ENCODE measurements around the gene KCNG2. TPM values are rescaled to one million over a fixed set of nuclear protein-coding genes. Genes with fewer than 3 reads are reported as not detected.

The KCNG2 gene
- total RNA-seq, 1 donor from 2014 or later = 0.46 TPM

DNA sequence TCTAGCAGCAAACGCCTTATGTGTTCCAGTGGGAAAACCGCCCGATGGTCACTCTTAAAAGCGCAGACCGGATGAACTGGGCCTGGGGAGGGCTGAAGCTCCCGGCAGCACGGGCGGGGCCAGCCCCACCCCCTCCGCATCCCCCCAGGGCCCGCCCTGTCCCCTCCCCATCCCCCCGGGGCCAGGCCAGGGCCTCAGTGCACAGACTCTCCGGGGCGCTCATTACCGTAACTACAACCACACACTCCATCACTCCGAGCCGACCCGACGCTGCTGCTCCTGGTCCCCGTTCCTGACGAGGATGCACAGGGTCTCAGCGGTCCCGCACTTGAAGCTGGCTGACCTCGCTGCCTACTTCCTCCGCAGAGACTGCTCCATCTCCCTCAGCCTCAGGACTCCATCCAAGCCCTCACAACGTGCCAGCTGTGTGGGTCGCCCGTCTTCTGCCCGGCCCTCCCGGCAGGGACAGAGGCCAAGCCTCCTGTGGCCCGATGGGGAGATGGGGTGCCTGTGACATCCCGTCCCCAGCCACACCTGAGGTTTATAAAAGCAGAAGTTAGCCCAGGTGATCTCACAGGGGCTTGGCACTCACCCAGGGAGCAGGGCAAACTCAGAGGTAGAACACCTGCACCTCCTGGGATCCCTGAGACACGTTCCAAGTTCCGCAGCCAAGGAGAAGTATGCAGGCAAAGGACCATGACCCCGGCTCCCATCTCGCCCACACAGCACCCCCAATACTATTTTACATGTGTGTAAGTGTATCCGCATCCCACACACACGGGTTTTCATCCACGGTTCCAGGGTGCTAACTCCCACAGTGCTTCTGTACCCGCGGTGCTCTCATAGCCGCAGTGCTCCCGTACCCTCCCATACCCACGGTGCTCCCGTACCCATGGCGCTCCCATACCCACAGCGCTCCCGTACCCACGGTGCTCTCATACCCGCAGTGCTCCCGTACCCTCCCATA lies 117.7 kb downstream of the KCNG2 start:
- ATAC-seq = peak; percentile 33
- TF ChIP-seq, protein P1, sequence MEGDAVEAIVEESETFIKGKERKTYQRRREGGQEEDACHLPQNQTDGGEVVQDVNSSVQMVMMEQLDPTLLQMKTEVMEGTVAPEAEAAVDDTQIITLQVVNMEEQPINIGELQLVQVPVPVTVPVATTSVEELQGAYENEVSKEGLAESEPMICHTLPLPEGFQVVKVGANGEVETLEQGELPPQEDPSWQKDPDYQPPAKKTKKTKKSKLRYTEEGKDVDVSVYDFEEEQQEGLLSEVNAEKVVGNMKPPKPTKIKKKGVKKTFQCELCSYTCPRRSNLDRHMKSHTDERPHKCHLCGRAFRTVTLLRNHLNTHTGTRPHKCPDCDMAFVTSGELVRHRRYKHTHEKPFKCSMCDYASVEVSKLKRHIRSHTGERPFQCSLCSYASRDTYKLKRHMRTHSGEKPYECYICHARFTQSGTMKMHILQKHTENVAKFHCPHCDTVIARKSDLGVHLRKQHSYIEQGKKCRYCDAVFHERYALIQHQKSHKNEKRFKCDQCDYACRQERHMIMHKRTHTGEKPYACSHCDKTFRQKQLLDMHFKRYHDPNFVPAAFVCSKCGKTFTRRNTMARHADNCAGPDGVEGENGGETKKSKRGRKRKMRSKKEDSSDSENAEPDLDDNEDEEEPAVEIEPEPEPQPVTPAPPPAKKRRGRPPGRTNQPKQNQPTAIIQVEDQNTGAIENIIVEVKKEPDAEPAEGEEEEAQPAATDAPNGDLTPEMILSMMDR (IDR thresholded peaks at IDR 0.05) = no peak
- H3K4me1 ChIP-seq = no peaks in the 10 kb centered on the region
- no peaks in the 10 kb centered on the region for H3K9me3 ChIP-seq
- peaks cover 16% of the 10 kb centered on the region for H3K36me3 ChIP-seq
- H3K4me3 ChIP-seq = no peak overlapping the region
- no peaks in the 10 kb centered on the region for H3K27me3 ChIP-seq
- peak; percentile 55 for DNase-seq
- no peak overlapping the region for H3K27ac ChIP-seq
- intact Hi-C loops (cut with DNase I) = no loop called here

DNA sequence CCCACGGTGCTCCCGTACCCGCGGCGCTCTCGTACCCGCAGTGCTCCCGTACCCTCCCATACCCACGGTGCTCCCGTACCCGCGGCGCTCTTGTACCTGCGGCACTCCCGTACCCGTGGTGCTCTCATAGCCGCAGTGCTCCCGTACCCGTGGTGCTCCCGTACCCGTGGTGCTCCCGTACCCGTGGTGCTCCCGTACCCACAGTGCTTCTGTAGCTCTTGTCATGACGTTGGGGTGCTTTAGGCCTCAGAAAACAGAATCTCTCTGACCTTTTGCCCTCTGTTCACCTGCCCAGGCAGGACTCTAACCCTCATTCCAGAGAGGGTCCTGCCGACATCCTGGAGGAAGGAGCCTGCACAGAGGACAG lies 118.4 kb downstream of the KCNG2 start:
- Histone ChIP-seq H3K9me3 (no peaks in the 10 kb centered on the region), H3K4me3 (no peak overlapping the region), H3K27me3 (no peaks in the 10 kb centered on the region), H3K36me3 (peaks cover 16% of the 10 kb centered on the region), H3K27ac (no peak overlapping the region), H3K4me1 (no peaks in the 10 kb centered on the region)
- DNase-seq = no peak
- no peak for ATAC-seq
- TF ChIP-seq, protein P1 (IDR thresholded peaks at IDR 0.05) = no peak
- intact Hi-C loops (cut with DNase I) = no loop called here

DNA sequence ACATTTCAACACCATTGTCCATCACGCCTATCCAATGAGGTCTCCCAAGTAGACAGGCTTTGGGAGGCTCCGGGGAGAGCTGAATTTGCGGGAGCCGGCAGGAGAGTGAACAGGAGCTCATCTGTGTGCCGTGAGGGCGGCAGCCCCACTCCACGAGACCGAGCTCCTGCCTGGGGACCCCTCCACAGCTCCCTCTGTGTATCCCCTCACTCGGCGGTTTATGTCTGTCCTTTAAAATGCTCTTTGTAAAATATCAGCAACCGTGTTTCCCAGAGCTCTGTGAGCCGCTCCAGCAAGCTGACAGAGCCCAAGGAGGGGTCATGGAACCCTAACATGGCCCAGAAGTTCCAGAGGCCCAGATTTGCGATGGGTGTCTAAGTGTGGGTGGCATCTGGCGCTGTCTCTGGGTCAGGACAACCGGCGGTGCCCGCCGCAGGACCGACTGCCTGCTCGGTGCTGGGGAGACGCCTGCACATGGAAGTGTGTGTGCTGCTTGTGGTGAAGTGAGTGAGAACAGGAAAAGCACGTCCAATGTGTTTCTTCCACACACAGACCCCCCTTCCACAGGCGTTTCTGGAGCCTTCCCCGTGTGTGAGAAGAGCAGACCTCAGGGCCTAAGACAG lies 118.9 kb downstream of the KCNG2 start:
- Histone ChIP-seq H3K27me3 (no peaks in the 10 kb centered on the region), H3K4me3 (no peak overlapping the region), H3K36me3 (peaks cover 16% of the 10 kb centered on the region), H3K27ac (no peak overlapping the region), H3K4me1 (no peaks in the 10 kb centered on the region), H3K9me3 (no peaks in the 10 kb centered on the region)
- DNase-seq (peak; percentile 48), ATAC-seq (no peak)
- intact Hi-C loops (cut with DNase I) = no loop called here
- TF ChIP-seq, protein P1 (IDR thresholded peaks at IDR 0.05) = no peak

DNA sequence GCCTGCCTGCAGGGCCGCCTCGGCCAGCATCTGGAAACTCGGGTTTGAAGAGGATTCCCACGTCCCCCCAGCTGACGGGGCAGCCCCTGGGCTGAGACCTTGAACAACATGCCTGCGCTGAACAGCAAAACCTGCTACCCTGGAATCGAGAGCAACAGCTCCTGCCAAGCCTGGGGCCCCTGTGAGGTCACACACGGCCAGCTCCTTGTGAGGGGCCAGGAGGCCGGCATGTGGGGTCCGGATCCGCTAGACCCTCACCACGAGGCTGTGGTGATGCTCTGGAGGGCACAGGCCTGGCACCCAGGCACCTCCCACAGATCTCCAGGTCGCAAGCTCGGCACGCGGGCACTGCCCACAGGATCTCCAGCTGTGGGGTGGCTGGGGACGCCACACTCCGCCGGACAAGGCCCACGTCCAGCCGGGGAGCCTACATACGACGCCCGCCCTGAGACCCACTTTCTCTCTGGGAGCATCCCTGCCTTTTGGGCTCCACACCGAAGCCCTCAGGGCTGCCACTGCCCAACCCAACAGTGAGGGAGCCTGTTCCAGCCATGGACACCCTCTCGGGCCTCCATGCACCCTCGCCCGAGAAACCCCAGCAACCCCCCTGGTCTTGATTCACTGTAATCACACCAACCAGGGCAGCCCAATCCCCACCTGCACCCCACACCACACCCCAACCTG lies 119.6 kb downstream of the KCNG2 start:
- ATAC-seq = no peak
- intact Hi-C loops (cut with DNase I) = no loop called here
- H3K4me1 ChIP-seq = no peaks in the 10 kb centered on the region
- TF ChIP-seq, protein P1 (IDR thresholded peaks at IDR 0.05) = no peak
- no peak overlapping the region for H3K4me3 ChIP-seq
- H3K36me3 ChIP-seq = peaks cover 16% of the 10 kb centered on the region
- H3K27me3 ChIP-seq = no peaks in the 10 kb centered on the region
- H3K27ac ChIP-seq = no peak overlapping the region
- peak; percentile 61 for DNase-seq
- H3K9me3 ChIP-seq = no peaks in the 10 kb centered on the region

DNA sequence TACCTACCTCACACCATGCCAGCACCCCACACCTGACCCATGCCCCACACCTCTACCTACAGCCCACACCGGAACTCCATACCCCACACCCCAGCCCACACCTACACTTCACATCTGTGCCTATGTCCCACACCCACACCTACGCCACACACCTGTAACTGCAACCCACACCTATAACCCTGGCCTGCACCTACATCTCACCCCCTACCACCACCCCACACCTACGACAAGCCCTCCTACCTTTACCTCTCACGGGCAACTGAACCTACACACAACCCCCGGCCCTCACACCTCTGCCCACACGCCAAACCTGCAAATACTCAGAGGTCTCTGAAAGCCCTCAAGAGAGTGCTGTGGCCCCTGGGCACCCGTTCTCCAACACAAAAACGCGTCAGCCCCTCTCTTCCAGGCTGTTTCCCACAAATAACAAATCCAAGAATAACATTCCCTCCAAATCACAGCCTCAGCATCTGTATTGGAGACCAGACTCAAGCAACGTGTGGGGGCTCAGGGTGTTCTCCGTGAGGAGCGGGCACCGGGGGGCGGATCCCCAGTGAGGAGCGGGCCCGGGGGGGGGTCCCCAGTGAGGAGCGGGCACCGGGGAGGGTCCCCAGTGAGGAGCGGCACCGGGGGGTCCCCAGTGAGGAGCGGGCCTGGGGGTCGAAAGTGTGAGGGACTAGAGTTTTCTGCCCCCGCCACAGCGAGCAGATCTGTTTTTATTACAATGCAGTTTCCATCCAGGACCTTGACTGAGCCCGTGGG lies 120.3 kb downstream of the KCNG2 start:
- Histone ChIP-seq H3K9me3 (no peaks in the 10 kb centered on the region), H3K4me3 (no peak overlapping the region), H3K36me3 (peaks cover 16% of the 10 kb centered on the region), H3K27me3 (no peaks in the 10 kb centered on the region), H3K4me1 (no peaks in the 10 kb centered on the region), H3K27ac (no peak overlapping the region)
- DNase-seq (peak; percentile 34), ATAC-seq (no peak)
- intact Hi-C loops (cut with DNase I) = no loop called here
- TF ChIP-seq, protein P1 (IDR thresholded peaks at IDR 0.05) = no peak
